SU-DHL-6 (cell line): Measurements from ENCODE around the gene PPP6R2.
"Not testable (repeated sequence)": the region's sequence is repeated elsewhere in the genome, so short reads cannot be mapped to it uniquely, and the experiment has no call there.

Experiments
- H2AFZ ChIP-seq: fragments of 200-600 bp; sonication (generic); 2 replicates; pipeline ENCODE4 v1.6.1; 2014; ENCODE audit warnings: low read depth, mild to moderate bottlenecking, moderate library complexity, mixed read lengths, antibody characterized with exemption, low read length; ENCODE audit not compliant: severe bottlenecking
- H3F3A ChIP-seq: fragments of 200-600 bp; shearing (Covaris generic); 2 replicates; pipeline ENCODE4 v1.6.0; 2016; ENCODE audit warnings: antibody characterized with exemption, mild to moderate bottlenecking; ENCODE audit not compliant: insufficient read depth
- H3K27ac ChIP-seq: fragments of 200-600 bp; sonication (generic); 2 replicates; pipeline ENCODE4 v1.5.1; 2016; ENCODE audit warnings: low read depth, mild to moderate bottlenecking, low read length, moderate library complexity, mixed read lengths
- H3K27me3 ChIP-seq: fragments of 200-600 bp; sonication (generic), shearing (Covaris generic); 2 replicates; pipeline ENCODE4 v1.6.0; 2014; ENCODE audit warnings: mild to moderate bottlenecking, low read length
- H3K36me3 ChIP-seq: fragments of 200-600 bp; sonication (generic); 2 replicates; pipeline ENCODE4 v1.6.1; 2014; ENCODE audit warnings: mild to moderate bottlenecking, low read length, mixed read lengths
- H3K4me2 ChIP-seq: fragments of 300-600, 200-600 bp; shearing (Covaris generic), sonication (generic); 2 replicates; pipeline ENCODE4 v1.6.0; 2014; ENCODE audit warnings: low read length, low read depth, mild to moderate bottlenecking; ENCODE audit not compliant: poor library complexity, severe bottlenecking
- H3K4me3 ChIP-seq: fragments of 200-600 bp; sonication (generic); 2 replicates; pipeline ENCODE4 v1.5.1; 2014; ENCODE audit warnings: antibody characterized with exemption, low read length, mild to moderate bottlenecking, mixed read lengths; ENCODE audit not compliant: insufficient read depth, poor library complexity, severe bottlenecking
- H3K79me2 ChIP-seq: fragments of 200-600 bp; sonication (generic); 2 replicates; pipeline ENCODE4 v1.6.1; 2014; ENCODE audit warnings: mild to moderate bottlenecking, low read length, moderate library complexity; ENCODE audit not compliant: insufficient read depth
- H3K9ac ChIP-seq: fragments of 200-600 bp; sonication (generic); 2 replicates; pipeline ENCODE4 v1.7.0; 2014; ENCODE audit warnings: mild to moderate bottlenecking, low read length
- H3K9me2 ChIP-seq: fragments of 200-600 bp; sonication (generic); replicated peaks from 2 replicates; pipeline ENCODE4 v1.6.1; 2014; ENCODE audit warnings: low read length; ENCODE audit not compliant: insufficient read depth
- H3K9me3 ChIP-seq: fragments of 200-600 bp; sonication (generic); 2 replicates; pipeline ENCODE4 v1.6.1; 2014; ENCODE audit warnings: low read length, mixed read lengths; ENCODE audit not compliant: insufficient read depth
- H4K20me1 ChIP-seq: fragments of 200-600 bp; sonication (generic); 2 replicates; pipeline ENCODE4 v1.6.1; 2014; ENCODE audit warnings: low read depth, mild to moderate bottlenecking, antibody characterized with exemption, low read length, moderate library complexity, mixed read lengths
- CTCF ChIP-seq: fragments of 200-600 bp; sonication (generic); IDR thresholded peaks from one replicate; pipeline ENCODE4 v1.5.1; 2017; ENCODE audit warnings: antibody characterized with exemption, mild to moderate bottlenecking, low read length, moderate library complexity; ENCODE audit not compliant: insufficient read depth, poor library complexity, severe bottlenecking
- EZH2phosphoT487 ChIP-seq: fragments of 200-600 bp; sonication (generic), shearing (Covaris generic); conservative IDR thresholded peaks from 2 replicates; pipeline ENCODE4 v1.6.1; 2018; ENCODE audit warnings: mild to moderate bottlenecking, antibody characterized with exemption, low read length, moderate library complexity, mixed read lengths

Gene PPP6R2

GRCh38 chr22:50406416-50407170 is 63.5 kb downstream of the PPP6R2 start:
- no peaks in the 10 kb centered on the region for H3K36me3 ChIP-seq
- no peak overlapping the region for H3K27ac ChIP-seq
- no peaks in the 10 kb centered on the region for H3K27me3 ChIP-seq

GRCh38 chr22:50408311-50408710 is 65.2 kb downstream of the PPP6R2 start:
- H3K9me3 ChIP-seq: no peaks in the 10 kb centered on the region
- H3K4me2 ChIP-seq: no peak overlapping the region
- TF ChIP-seq CTCF (no peak), EZH2phosphoT487 (no peak)
- no peaks in the 10 kb centered on the region for H3F3A ChIP-seq
- H3K36me3 ChIP-seq: no peaks in the 10 kb centered on the region; the same call in 1 of the 2 replicates
- H3K9ac ChIP-seq: no peak overlapping the region
- no peaks in the 10 kb centered on the region for H3K9me2 ChIP-seq
- no peaks in the 10 kb centered on the region; the same call in 1 of the 2 replicates for H4K20me1 ChIP-seq
- H3K27ac ChIP-seq: no peak overlapping the region
- H3K79me2 ChIP-seq: 0 out of 2 replicates have a peak, but pooled peaks cover 7% of the 10 kb centered on the region
- no peak overlapping the region for H3K4me3 ChIP-seq
- H2AFZ ChIP-seq: no peak overlapping the region
- no peaks in the 10 kb centered on the region for H3K27me3 ChIP-seq

More at GRCh38 chr22:50406416-50407170, 63.5 kb downstream of the PPP6R2 start:
- TF ChIP-seq CTCF (no peak), EZH2phosphoT487 (no peak)
- Histone ChIP-seq H3F3A (no peaks in the 10 kb centered on the region), H3K4me2 (no peak overlapping the region), H3K9me2 (no peaks in the 10 kb centered on the region), H2AFZ (no peak overlapping the region), H3K4me3 (no peak overlapping the region), H3K79me2 (0 out of 2 replicates have a peak, but pooled peaks cover 18% of the 10 kb centered on the region), H3K9me3 (no peaks in the 10 kb centered on the region), H3K9ac (no peak overlapping the region), H4K20me1 (no peaks in the 10 kb centered on the region; the same call in 1 of the 2 replicates)

GRCh38 chr22:50408954-50409353 is 65.8 kb downstream of the PPP6R2 start:
- not testable (repeated sequence) for H3K36me3 ChIP-seq, H4K20me1 ChIP-seq, H3K27ac ChIP-seq, H3K27me3 ChIP-seq, H3K4me2 ChIP-seq, H3K79me2 ChIP-seq, H2AFZ ChIP-seq, H3K4me3 ChIP-seq, H3K9me2 ChIP-seq, H3K9me3 ChIP-seq, H3F3A ChIP-seq, H3K9ac ChIP-seq
